NCI-H2196 (cell line): ENCODE data around the gene ERAP2.

ENCODE experiments used
- DNase-seq: peaks from one replicate; lab custom pipeline; 2025; ENCODE audit not compliant: unreplicated experiment; lab: John Stamatoyannopoulos, UW

Gene ERAP2

GRCh38 chr5:96893342-96893741, 17.0 kb downstream of the ERAP2 start:
- DNase-seq: no peak

GRCh38 chr5:96896276-96896675, 20.0 kb downstream of the ERAP2 start:
- no peak for DNase-seq

GRCh38 chr5:96896806-96897205, 20.5 kb downstream of the ERAP2 start:
- no peak for DNase-seq

GRCh38 chr5:96901384-96901783, 25.1 kb downstream of the ERAP2 start:
- no peak for DNase-seq

GRCh38 chr5:96901841-96902240, 25.5 kb downstream of the ERAP2 start:
- no peak for DNase-seq

GRCh38 chr5:96902876-96903275, 26.6 kb downstream of the ERAP2 start:
- no peak for DNase-seq

GRCh38 chr5:96903300-96903699, 27.0 kb downstream of the ERAP2 start:
- DNase-seq: no peak

GRCh38 chr5:96904054-96904931, 28.0 kb downstream of the ERAP2 start:
- DNase-seq: no peak

- no peak for DNase-seq
Measured at GRCh38 chr5:96905864-96906263, 29.6 kb downstream of the ERAP2 start.

GRCh38 chr5:96909003-96909402, 32.7 kb downstream of the ERAP2 start:
- no peak for DNase-seq

GRCh38 chr5:96909435-96909834, 33.1 kb downstream of the ERAP2 start:
- no peak for DNase-seq

GRCh38 chr5:96911139-96911538, 34.8 kb downstream of the ERAP2 start:
- no peak for DNase-seq

GRCh38 chr5:96913233-96913632, 36.9 kb downstream of the ERAP2 start:
- no peak for DNase-seq

- DNase-seq: no peak
Measured at GRCh38 chr5:96919754-96920197, 43.5 kb downstream of the ERAP2 start.

GRCh38 chr5:96920744-96921355, 44.5 kb downstream of the ERAP2 start:
- no peak for DNase-seq

GRCh38 chr5:96922499-96923244, 46.4 kb downstream of the ERAP2 start:
- DNase-seq: no peak

- DNase-seq: no peak
Measured at GRCh38 chr5:96924016-96924443, 47.7 kb downstream of the ERAP2 start.

- no peak for DNase-seq
Measured at GRCh38 chr5:96926276-96926675, 50.0 kb downstream of the ERAP2 start.

- DNase-seq: no peak
Measured at GRCh38 chr5:96927008-96927407, 50.7 kb downstream of the ERAP2 start.

- no peak for DNase-seq
Measured at GRCh38 chr5:96928931-96929708, 52.8 kb downstream of the ERAP2 start.

- no peak for DNase-seq
Measured at GRCh38 chr5:96930058-96930457, 53.8 kb downstream of the ERAP2 start.
